Measurements from ENCODE around the gene DDX17. TPM values are rescaled to one million over a fixed set of nuclear protein-coding genes. Genes with fewer than 3 reads are reported as not detected.

Gene DDX17
- total and polyA plus RNA-seq, 2 donors (not counting 1 experiment from before 2014, with no cell fraction given) = 325 to 362 TPM

DNA sequence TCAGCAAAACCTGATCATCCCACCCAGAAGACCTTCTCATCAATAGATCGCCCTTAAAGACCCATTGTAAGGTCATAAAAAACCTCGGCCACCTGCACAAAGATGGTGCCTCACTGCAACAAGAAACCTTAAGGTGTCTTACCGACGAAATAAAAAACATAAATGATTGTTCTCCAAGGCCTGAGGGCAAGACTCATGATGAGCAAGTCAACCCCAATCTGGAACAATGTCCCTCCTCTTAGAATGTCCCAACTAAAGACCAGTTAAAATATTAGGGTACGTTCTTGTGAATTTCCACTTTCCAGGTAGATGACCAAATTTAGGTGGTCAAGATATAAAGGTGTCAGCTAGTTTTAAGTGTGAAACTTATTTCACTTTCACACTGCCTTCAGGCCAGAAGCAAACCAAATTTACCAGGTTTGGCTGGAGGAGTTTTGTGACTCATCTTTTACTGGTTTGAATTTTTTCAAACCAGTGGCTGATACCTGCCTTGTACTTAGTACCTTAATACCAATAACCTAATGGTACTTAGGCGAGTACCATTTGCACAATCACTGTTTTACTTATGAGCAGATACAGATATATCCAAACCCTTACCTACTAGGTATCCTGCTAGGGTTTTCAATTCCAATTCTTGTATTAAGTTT lies 23.3 kb downstream of the DDX17 start:
- Histone ChIP-seq H3K4me2 (ENCODE audit: extremely low read depth, insufficient read depth, low read length) (no peak overlapping the region), H3K27me3 (ENCODE audit: control insufficient read depth, insufficient read depth, low read length) (no peaks in the 10 kb centered on the region), H3K36me3 (ENCODE audit: control insufficient read depth, insufficient read depth, low read length) (peaks cover 12% of the 10 kb centered on the region), H3K4me1 (ENCODE audit: control insufficient read depth, extremely low read depth, insufficient read depth, low read length) (peaks cover 5% of the 10 kb centered on the region), H3K9me3 (ENCODE audit: control insufficient read depth, insufficient read depth, low read depth, low read length) (no peaks in the 10 kb centered on the region), H3K9ac (ENCODE audit: insufficient read depth, low read length) (no peak overlapping the region), H3K79me2 (ENCODE audit: control insufficient read depth, insufficient read depth, low read length) (peaks cover 4% of the 10 kb centered on the region), H3K27ac (ENCODE audit: insufficient read depth, low read length) (no peak overlapping the region), H4K20me1 (ENCODE audit: control insufficient read depth, extremely low read depth, insufficient read depth, low read length) (no peaks in the 10 kb centered on the region), H2AFZ (ENCODE audit: low read length) (no peak overlapping the region), H3K4me3 (replicated peaks in 1 of 4; ENCODE audit: control extremely low read depth in 1 of 4, insufficient read depth in 1 of 4, low read depth in 3 of 4, low read length in 4 of 4) (no peak overlapping the region)
- no peak for TF ChIP-seq EZH2 (IDR thresholded peaks at IDR 0.05; ENCODE audit: low read length, missing control alignments)
- no peak for TF ChIP-seq CTCF (conservative IDR thresholded peaks at IDR 0.05 in 1 of 2, IDR thresholded peaks at IDR 0.05 in 1 of 2; ENCODE audit: low read depth in 1 of 2, low read length in 2 of 2)
- DNase-seq (ENCODE audit: low read depth in 2 of 2) = no peak

GRCh38 chr22:38481871-38482332 lies 24.2 kb downstream of the DDX17 start:
- Histone ChIP-seq H3K79me2 (ENCODE audit: control insufficient read depth, insufficient read depth, low read length) (peaks cover 3% of the 10 kb centered on the region), H3K9me3 (ENCODE audit: control insufficient read depth, insufficient read depth, low read depth, low read length) (no peaks in the 10 kb centered on the region), H3K4me1 (ENCODE audit: control insufficient read depth, extremely low read depth, insufficient read depth, low read length) (peaks cover 5% of the 10 kb centered on the region), H3K27me3 (ENCODE audit: control insufficient read depth, insufficient read depth, low read length) (no peaks in the 10 kb centered on the region), H3K4me3 (replicated peaks in 1 of 4; ENCODE audit: control extremely low read depth in 1 of 4, insufficient read depth in 1 of 4, low read depth in 3 of 4, low read length in 4 of 4) (no peak overlapping the region), H3K27ac (ENCODE audit: insufficient read depth, low read length) (peak overlapping the region; percentile 27), H3K4me2 (ENCODE audit: extremely low read depth, insufficient read depth, low read length) (no peak overlapping the region), H3K36me3 (ENCODE audit: control insufficient read depth, insufficient read depth, low read length) (peaks cover 14% of the 10 kb centered on the region), H4K20me1 (ENCODE audit: control insufficient read depth, extremely low read depth, insufficient read depth, low read length) (no peaks in the 10 kb centered on the region), H3K9ac (ENCODE audit: insufficient read depth, low read length) (no peak overlapping the region), H2AFZ (ENCODE audit: low read length) (no peak overlapping the region)
- DNase-seq (ENCODE audit: low read depth in 2 of 2) = no peak
- no peak for TF ChIP-seq CTCF (conservative IDR thresholded peaks at IDR 0.05 in 1 of 2, IDR thresholded peaks at IDR 0.05 in 1 of 2; ENCODE audit: low read depth in 1 of 2, low read length in 2 of 2)
- no peak for TF ChIP-seq EZH2 (IDR thresholded peaks at IDR 0.05; ENCODE audit: low read length, missing control alignments)

- Histone ChIP-seq H3K4me1 (ENCODE audit: control insufficient read depth, extremely low read depth, insufficient read depth, low read length) (peaks cover 5% of the 10 kb centered on the region), H4K20me1 (ENCODE audit: control insufficient read depth, extremely low read depth, insufficient read depth, low read length) (no peaks in the 10 kb centered on the region), H3K27me3 (ENCODE audit: control insufficient read depth, insufficient read depth, low read length) (no peaks in the 10 kb centered on the region), H3K9me3 (ENCODE audit: control insufficient read depth, insufficient read depth, low read depth, low read length) (no peaks in the 10 kb centered on the region), H3K36me3 (ENCODE audit: control insufficient read depth, insufficient read depth, low read length) (peaks cover 14% of the 10 kb centered on the region), H3K9ac (ENCODE audit: insufficient read depth, low read length) (no peak overlapping the region), H3K4me3 (replicated peaks in 1 of 4; ENCODE audit: control extremely low read depth in 1 of 4, insufficient read depth in 1 of 4, low read depth in 3 of 4, low read length in 4 of 4) (no peak overlapping the region), H3K4me2 (ENCODE audit: extremely low read depth, insufficient read depth, low read length) (no peak overlapping the region), H2AFZ (ENCODE audit: low read length) (no peak overlapping the region), H3K79me2 (ENCODE audit: control insufficient read depth, insufficient read depth, low read length) (peaks cover 3% of the 10 kb centered on the region), H3K27ac (ENCODE audit: insufficient read depth, low read length) (no peak overlapping the region)
- peak in 1 of 2 donors; percentile 59 for DNase-seq (ENCODE audit: low read depth in 2 of 2)
- TF ChIP-seq CTCF (conservative IDR thresholded peaks at IDR 0.05 in 1 of 2, IDR thresholded peaks at IDR 0.05 in 1 of 2; ENCODE audit: low read depth in 1 of 2, low read length in 2 of 2) = no peak
- TF ChIP-seq EZH2 (IDR thresholded peaks at IDR 0.05; ENCODE audit: low read length, missing control alignments) = no peak
Observed at GRCh38 chr22:38481162-38481870, 24.8 kb downstream of the DDX17 start.
